H9 (cell line): ENCODE data around the gene ALG14. TPM values are rescaled to one million over a fixed set of nuclear protein-coding genes. Genes with fewer than 3 reads are reported as not detected.

ENCODE experiments used
- DNase-seq: peaks from one replicate; pipeline ENCODE4 v3.0.0-alpha.2; 2017
- H2AFZ ChIP-seq: one replicate; pipeline ENCODE4 v1.6.1; 2013; ENCODE audit warnings: mild to moderate bottlenecking, low read length, control low read depth, moderate library complexity
- H2AK5ac ChIP-seq: 2 replicates; pipeline ENCODE4 v1.6.1; 2013; ENCODE audit warnings: low read length, control low read depth, mixed read lengths; ENCODE audit not compliant: insufficient read length
- H2BK120ac ChIP-seq: one replicate; pipeline ENCODE4 v1.6.1; 2013; ENCODE audit warnings: low read depth, mild to moderate bottlenecking, low read length, control low read depth, inconsistent platforms; ENCODE audit not compliant: poor library complexity, severe bottlenecking
- H2BK12ac ChIP-seq: 2 replicates; pipeline ENCODE4 v1.6.1; 2013; ENCODE audit warnings: low read length, control low read depth, mixed read lengths, low read depth; ENCODE audit not compliant: insufficient read length
- H2BK15ac ChIP-seq: 2 replicates; pipeline ENCODE4 v1.6.1; 2013; ENCODE audit warnings: low read depth, low read length, control low read depth
- H2BK20ac ChIP-seq: one replicate; pipeline ENCODE4 v1.6.1; 2013; ENCODE audit warnings: low read depth, mild to moderate bottlenecking, low read length, control low read depth, inconsistent platforms; ENCODE audit not compliant: poor library complexity, severe bottlenecking
- H2BK5ac ChIP-seq: 2 replicates; pipeline ENCODE4 v1.6.1; 2013; ENCODE audit warnings: low read length, control low read depth, mixed read lengths; ENCODE audit not compliant: insufficient read length
- H3K14ac ChIP-seq: 2 replicates; pipeline ENCODE4 v1.6.1; 2013; ENCODE audit warnings: low read length, control low read depth; ENCODE audit not compliant: insufficient read depth
- H3K18ac ChIP-seq: 2 replicates; pipeline ENCODE4 v1.6.1; 2013; ENCODE audit warnings: low read depth, mild to moderate bottlenecking, mixed read lengths, low read length, control low read depth; ENCODE audit not compliant: insufficient read length
- H3K23ac ChIP-seq: 2 replicates; pipeline ENCODE4 v1.6.1; 2013; ENCODE audit warnings: low read length, control low read depth, mixed read lengths, low read depth; ENCODE audit not compliant: insufficient read length
- H3K23me2 ChIP-seq: 2 replicates; pipeline ENCODE4 v1.6.1; 2013; ENCODE audit warnings: low read depth, mild to moderate bottlenecking, mixed read lengths, low read length, control low read depth; ENCODE audit not compliant: insufficient read length, poor library complexity, severe bottlenecking
- H3K27ac ChIP-seq: 2 replicates; pipeline ENCODE4 v1.5.1; 2013; ENCODE audit warnings: low read length, control low read depth, mixed read lengths, low read depth; ENCODE audit not compliant: insufficient read length
- H3K27me3 ChIP-seq: 2 replicates; pipeline ENCODE4 v1.6.1; 2013; ENCODE audit warnings: low read length, control low read depth, inconsistent platforms; ENCODE audit not compliant: insufficient read depth
- H3K4ac ChIP-seq: 2 replicates; pipeline ENCODE4 v1.6.1; 2013; ENCODE audit warnings: low read depth, mild to moderate bottlenecking, control low read depth, inconsistent platforms, low read length, moderate library complexity
- H3K4me1 ChIP-seq: 2 replicates; pipeline ENCODE4 v1.6.1; 2013; ENCODE audit warnings: low read length, control low read depth, inconsistent platforms; ENCODE audit not compliant: insufficient read depth
- H3K4me2 ChIP-seq: 2 replicates; pipeline ENCODE4 v1.6.1; 2013; ENCODE audit warnings: low read length, control low read depth, mixed read lengths; ENCODE audit not compliant: insufficient read length, insufficient read depth
- H3K56ac ChIP-seq: 2 replicates; pipeline ENCODE4 v1.6.1; 2013; ENCODE audit warnings: low read depth, mild to moderate bottlenecking, mixed read lengths, low read length, control low read depth; ENCODE audit not compliant: insufficient read length
- H3K79me1 ChIP-seq: 2 replicates; pipeline ENCODE4 v1.6.1; 2013; ENCODE audit warnings: low read depth, mild to moderate bottlenecking, moderate library complexity, low read length, control low read depth, inconsistent platforms; ENCODE audit not compliant: insufficient read depth, poor library complexity, severe bottlenecking
- H3K79me2 ChIP-seq: 2 replicates; pipeline ENCODE4 v1.6.1; 2013; ENCODE audit warnings: low read length, control low read depth, inconsistent platforms; ENCODE audit not compliant: insufficient read depth
- H3K9ac ChIP-seq: 2 replicates; pipeline ENCODE4 v1.6.1; 2013; ENCODE audit warnings: low read length, control low read depth, mixed read lengths; ENCODE audit not compliant: insufficient read length; ENCODE audit errors: extremely low read depth
- H3K9me3 ChIP-seq: one replicate; pipeline ENCODE4 v1.6.1; 2013; ENCODE audit warnings: low read depth, low read length, inconsistent platforms; ENCODE audit not compliant: control insufficient read depth
- H3T11ph ChIP-seq: one replicate; pipeline ENCODE4 v1.6.1; 2013; ENCODE audit warnings: mild to moderate bottlenecking, low read length, control low read depth, inconsistent platforms
- H4K20me1 ChIP-seq: one replicate; pipeline ENCODE4 v1.6.1; 2013; ENCODE audit not compliant: control insufficient read depth, insufficient read length, insufficient read depth
- H4K5ac ChIP-seq: 2 replicates; pipeline ENCODE4 v1.6.1; 2013; ENCODE audit warnings: low read depth, mild to moderate bottlenecking, mixed read lengths, low read length, control low read depth; ENCODE audit not compliant: insufficient read length
- H4K8ac ChIP-seq: replicated peaks from 2 replicates; pipeline ENCODE4 v1.6.1; 2013; ENCODE audit warnings: low read length, control low read depth, mixed read lengths, low read depth; ENCODE audit not compliant: insufficient read length
- H4K91ac ChIP-seq: 2 replicates; pipeline ENCODE4 v1.6.1; 2013; ENCODE audit warnings: low read depth, mild to moderate bottlenecking, moderate library complexity, mixed read lengths, low read length, control low read depth; ENCODE audit not compliant: insufficient read length
- H3K27ac Mint-ChIP-seq, 3 experiments: 2 replicates in 2 of 3; 3 replicates in 1 of 3; pipeline ENCODE4 v1.8.0; 2020 to 2021; ENCODE audit warnings: mixed read lengths in 3 of 3, mild to moderate bottlenecking in 1 of 3, moderate library complexity in 1 of 3
- H3K27me3 Mint-ChIP-seq: 2 replicates; pipeline ENCODE4 v1.8.0; 2021; ENCODE audit warnings: low read depth, mild to moderate bottlenecking, moderate library complexity, mixed read lengths
- H3K36me3 Mint-ChIP-seq, 3 experiments: 2 replicates in 2 of 3; 3 replicates in 1 of 3; pipeline ENCODE4 v1.8.0; 2020 to 2021; ENCODE audit warnings: low read depth in 3 of 3, mixed read lengths in 3 of 3; ENCODE audit not compliant: insufficient read depth in 1 of 3
- H3K4me1 Mint-ChIP-seq, 2 experiments: 2 replicates each; pipeline ENCODE4 v1.8.0; 2020; ENCODE audit warnings: mixed read lengths in 2 of 2
- H3K4me3 Mint-ChIP-seq, 2 experiments: 2 replicates in 1 of 2; 3 replicates in 1 of 2; pipeline ENCODE4 v1.8.0; 2020 to 2021; ENCODE audit warnings: mild to moderate bottlenecking in 2 of 2, mixed read lengths in 2 of 2, moderate library complexity in 1 of 2
- H3K9me3 Mint-ChIP-seq, 2 experiments: 2 replicates in 1 of 2; 3 replicates in 1 of 2; pipeline ENCODE4 v1.8.0; 2020; ENCODE audit warnings: mild to moderate bottlenecking in 2 of 2, mixed read lengths in 2 of 2, moderate library complexity in 1 of 2
- WGBS: extraction: QIAGEN DNeasy Blood & Tissue Kit; methylation state at CpG from one replicate; pipeline ENCODE4 v1.1.7; 2013; ENCODE audit warnings: missing lambda C conversion rate, low lambda C conversion rate, mixed read lengths; ENCODE audit not compliant: insufficient read length; ENCODE audit errors: extremely low coverage; 5-methylcytosine and 5-hydroxymethylcytosine counted together
- total RNA-seq: library from RNA; stranded (reverse); gene quantifications from 2 replicates; pipeline ENCODE4 v1.2.1, GENCODE V29; 2021
- TF ChIP-seq, protein P1 (sequence below): fragments of 200-600 bp; sonication (generic); conservative IDR thresholded peaks from 3 replicates; pipeline ENCODE4 v1.8.0; 2021; ENCODE audit warnings: antibody characterized with exemption, mild to moderate bottlenecking

Gene ALG14
- total RNA-seq, 1 experiment from 2014 or later = 2.5 TPM

DNA sequence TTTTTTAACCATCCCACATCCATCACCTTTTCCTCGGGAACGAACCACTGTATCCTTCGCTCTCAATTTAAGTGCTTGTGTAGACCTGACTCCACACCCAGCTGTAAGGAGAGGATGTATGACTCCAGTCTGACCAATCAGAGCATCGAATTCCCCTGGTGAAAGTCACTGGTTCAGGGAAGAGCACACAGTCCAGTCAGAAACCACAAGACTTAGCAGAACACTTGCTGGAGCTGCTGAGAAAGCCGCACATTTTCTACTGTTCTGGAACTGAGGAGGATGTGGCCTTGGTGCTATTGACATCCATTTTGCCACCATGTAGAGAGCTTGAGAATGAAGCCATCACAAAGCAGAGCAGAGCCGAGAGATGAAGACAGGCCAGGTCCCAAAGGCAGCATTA is 86.0 kb downstream of the ALG14 start:
- Histone ChIP-seq H3K14ac (no peak overlapping the region), H2BK20ac (no peak overlapping the region), H3K4ac (no peak overlapping the region), H2AFZ (no peak overlapping the region), H2BK5ac (no peak overlapping the region), H3K56ac (no peak overlapping the region), H2BK120ac (no peak overlapping the region), H2AK5ac (no peak overlapping the region), H3K9me3 (no peaks in the 10 kb centered on the region), H3K4me2 (no peak overlapping the region), H3K79me2 (no peaks in the 10 kb centered on the region), H2BK15ac (no peak overlapping the region), H2BK12ac (no peak overlapping the region), H3K23ac (no peak overlapping the region), H3K4me1 (no peaks in the 10 kb centered on the region), H4K20me1 (no peaks in the 10 kb centered on the region), H3K27ac (no peak overlapping the region), H4K8ac (no peak overlapping the region), H3K27me3 (no peaks in the 10 kb centered on the region), H3K18ac (no peak overlapping the region), H4K91ac (no peak overlapping the region), H3K23me2 (no peaks in the 10 kb centered on the region), H4K5ac (no peak overlapping the region), H3T11ph (no peak overlapping the region), H3K79me1 (no peaks in the 10 kb centered on the region), H3K9ac (no peak overlapping the region)
- no peak for DNase-seq
- Mint-ChIP-seq H3K4me1 (no peaks in the 10 kb centered on the region), H3K27ac (no peak overlapping the region; a peak in 1 of 7 replicates), H3K4me3 (no peak overlapping the region), H3K36me3 (no peaks in the 10 kb centered on the region), H3K27me3 (no peaks in the 10 kb centered on the region), H3K9me3 (no peaks in the 10 kb centered on the region)
- TF ChIP-seq, protein P1, sequence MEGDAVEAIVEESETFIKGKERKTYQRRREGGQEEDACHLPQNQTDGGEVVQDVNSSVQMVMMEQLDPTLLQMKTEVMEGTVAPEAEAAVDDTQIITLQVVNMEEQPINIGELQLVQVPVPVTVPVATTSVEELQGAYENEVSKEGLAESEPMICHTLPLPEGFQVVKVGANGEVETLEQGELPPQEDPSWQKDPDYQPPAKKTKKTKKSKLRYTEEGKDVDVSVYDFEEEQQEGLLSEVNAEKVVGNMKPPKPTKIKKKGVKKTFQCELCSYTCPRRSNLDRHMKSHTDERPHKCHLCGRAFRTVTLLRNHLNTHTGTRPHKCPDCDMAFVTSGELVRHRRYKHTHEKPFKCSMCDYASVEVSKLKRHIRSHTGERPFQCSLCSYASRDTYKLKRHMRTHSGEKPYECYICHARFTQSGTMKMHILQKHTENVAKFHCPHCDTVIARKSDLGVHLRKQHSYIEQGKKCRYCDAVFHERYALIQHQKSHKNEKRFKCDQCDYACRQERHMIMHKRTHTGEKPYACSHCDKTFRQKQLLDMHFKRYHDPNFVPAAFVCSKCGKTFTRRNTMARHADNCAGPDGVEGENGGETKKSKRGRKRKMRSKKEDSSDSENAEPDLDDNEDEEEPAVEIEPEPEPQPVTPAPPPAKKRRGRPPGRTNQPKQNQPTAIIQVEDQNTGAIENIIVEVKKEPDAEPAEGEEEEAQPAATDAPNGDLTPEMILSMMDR = no peak
- no CpG with 5 or more reads among the region's 6 CpGs for WGBS
